OCI-LY7 (cell line): Measurements from ENCODE around the gene C11orf58. TPM values are rescaled to one million over a fixed set of nuclear protein-coding genes. Genes with fewer than 3 reads are reported as not detected.

Experiments used
- BruUV-seq: library from RNA; stranded (reverse); fragments of 400-500 nt; replicated peaks from 2 replicates; lab custom pipeline; 2021; lab: Mats Ljungman, UMichigan
- CTCF ChIA-PET: fragments of 300-600 bp; sonication (Branson Sonifier 250); formaldehyde crosslinking; loops from one replicate; lab custom pipeline; 2022; ENCODE audit warnings: antibody characterized with exemption; ENCODE audit not compliant: unreplicated experiment; lab: Charles Lee
- POLR2A ChIA-PET: fragments of 300-600 bp; sonication (Branson Sonifier 250); formaldehyde crosslinking; loops from one replicate; lab custom pipeline; 2022; ENCODE audit warnings: antibody characterized with exemption; lab: Charles Lee
- DNase-seq: peaks from one replicate; pipeline ENCODE4 v3.0.0-alpha.2; 2015; ENCODE audit warnings: low spot score
- H2AFZ ChIP-seq: fragments of 200-600 bp; sonication (generic), shearing (Covaris generic); 2 replicates; pipeline ENCODE4 v1.6.1; 2014; ENCODE audit warnings: mild to moderate bottlenecking, antibody characterized with exemption, low read length, moderate library complexity
- H3K27ac ChIP-seq: fragments of 200-600 bp; sonication (generic); 2 replicates; pipeline ENCODE4 v1.5.1; 2014; ENCODE audit warnings: mixed run types, low read depth, mild to moderate bottlenecking, moderate library complexity, low read length, inconsistent platforms; ENCODE audit not compliant: poor library complexity, severe bottlenecking
- H3K36me3 ChIP-seq: fragments of 200-600 bp; sonication (generic); 2 replicates; pipeline ENCODE4 v1.6.1; 2014; ENCODE audit warnings: mild to moderate bottlenecking, antibody characterized with exemption, low read length, moderate library complexity, mixed read lengths; ENCODE audit not compliant: insufficient read depth
- H3K4me1 ChIP-seq: fragments of 200-600 bp; sonication (generic); 2 replicates; pipeline ENCODE4 v1.5.1; 2014; ENCODE audit warnings: mild to moderate bottlenecking, low read length; ENCODE audit not compliant: insufficient read depth, poor library complexity, severe bottlenecking
- H3K4me2 ChIP-seq: fragments of 200-600 bp; sonication (generic); 2 replicates; pipeline ENCODE4 v1.6.1; 2014; ENCODE audit warnings: mild to moderate bottlenecking, low read length
- H3K4me3 ChIP-seq: fragments of 200-600 bp; sonication (generic); 2 replicates; pipeline ENCODE4 v1.5.1; 2014; ENCODE audit warnings: mild to moderate bottlenecking, low read depth, low read length; ENCODE audit not compliant: poor library complexity, severe bottlenecking
- H3K79me2 ChIP-seq: fragments of 200-600 bp; sonication (generic); 2 replicates; pipeline ENCODE4 v1.6.1; 2016; ENCODE audit warnings: low read depth, mild to moderate bottlenecking, low read length, moderate library complexity, mixed read lengths; ENCODE audit not compliant: insufficient read depth
- H3K9me2 ChIP-seq: fragments of 200-600 bp; sonication (generic); 2 replicates; pipeline ENCODE4 v1.6.1; 2016; ENCODE audit warnings: mild to moderate bottlenecking, low read length, mixed read lengths; ENCODE audit not compliant: insufficient read depth
- H3K9me3 ChIP-seq: fragments of 200-600 bp; sonication (generic); 2 replicates; pipeline ENCODE4 v1.6.1; 2014; ENCODE audit warnings: mild to moderate bottlenecking, mixed run types, low read length, mixed read lengths
- H4K20me1 ChIP-seq: fragments of 200-600 bp; sonication (generic); 2 replicates; pipeline ENCODE4 v1.6.1; 2014; ENCODE audit warnings: mild to moderate bottlenecking, antibody characterized with exemption, low read length, moderate library complexity, mixed read lengths; ENCODE audit not compliant: insufficient read depth
- EZH2phosphoT487 ChIP-seq: fragments of 200-600 bp; sonication (generic); IDR thresholded peaks from 2 replicates; pipeline ENCODE4 v1.6.1; 2018; ENCODE audit warnings: low read depth, borderline replicate concordance, mild to moderate bottlenecking, mixed run types, antibody characterized with exemption, low read length, moderate library complexity, mixed read lengths
- intact Hi-C: fragments of 100-400 bp; cut with micrococcal nuclease; formaldehyde crosslinking; loops from one replicate; pipeline ENCODE4 v1.10.0; 2022; ENCODE audit not compliant: unreplicated experiment
- total RNA-seq, 2 experiments: library from RNA; depleted of rRNA in 1 of 2; stranded (reverse); fragments of >200 nt in 1 of 2; shearing (Covaris generic) in 1 of 2; gene quantifications; 2 replicates each; pipeline ENCODE4 v1.2.3, GENCODE V29; 2014 to 2022
- TF ChIP-seq, protein P1 (sequence below): fragments of 200-600 bp; sonication (generic); conservative IDR thresholded peaks from 2 replicates; pipeline ENCODE4 v1.5.1; 2014; ENCODE audit warnings: mild to moderate bottlenecking, antibody characterized with exemption, low read length, moderate library complexity, mixed read lengths

Gene C11orf58
- total RNA-seq, 2 experiments from 2014 or later = 118 to 146 TPM

GRCh38 chr11:16741473-16741872 is 3.0 kb downstream of the C11orf58 start:
- DNase-seq = peak; percentile 8
- H3K4me1 ChIP-seq = peaks cover 36% of the 10 kb centered on the region
- no peak overlapping the region for H2AFZ ChIP-seq
- no peaks in the 10 kb centered on the region for H3K9me3 ChIP-seq
- POLR2A ChIA-PET = no interaction called here
- H3K27ac ChIP-seq = peak overlapping the region; percentile 21
- H3K79me2 ChIP-seq = peaks cover 79% of the 10 kb centered on the region
- peak overlapping the region; percentile 54 for H3K4me2 ChIP-seq
- H4K20me1 ChIP-seq = peaks cover 27% of the 10 kb centered on the region; the same call in 1 of the 2 replicates
- peak overlapping the region; percentile 44 for H3K4me3 ChIP-seq
- no peak for TF ChIP-seq EZH2phosphoT487
- H3K9me2 ChIP-seq = no peaks in the 10 kb centered on the region
- CTCF ChIA-PET = no interaction called here
- H3K36me3 ChIP-seq = peaks cover 66% of the 10 kb centered on the region
- BruUV-seq = no TSS peak
- intact Hi-C loops = no loop called here

DNA sequence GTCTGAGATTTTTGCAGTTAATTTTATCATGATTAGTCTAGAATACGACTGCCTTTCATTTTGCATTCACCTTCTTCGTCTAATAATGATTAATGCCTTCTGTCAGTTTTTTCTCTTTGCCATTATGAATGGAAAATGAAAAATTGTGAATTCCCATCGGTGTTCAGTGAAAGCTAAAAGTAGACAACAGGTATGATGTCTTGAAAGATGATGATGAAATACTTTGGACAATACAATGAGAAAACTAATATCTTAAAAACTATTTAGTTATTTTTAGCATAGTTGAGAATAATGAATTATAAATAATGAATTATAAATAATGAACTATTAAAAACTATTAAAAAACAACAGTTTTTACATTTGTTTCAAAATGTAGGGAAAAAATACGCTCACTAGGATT is 5.0 kb downstream of the C11orf58 start:
- intact Hi-C loops = no loop called here
- no TSS peak for BruUV-seq
- ChIA-PET POLR2A (no interaction called here), CTCF (no interaction called here)
- Histone ChIP-seq H3K4me3 (no peak overlapping the region), H2AFZ (no peak overlapping the region), H3K79me2 (peaks cover 93% of the 10 kb centered on the region), H3K4me2 (peak overlapping the region; percentile 13; the same call in 1 of the 2 replicates), H3K36me3 (peaks cover 86% of the 10 kb centered on the region), H3K4me1 (peaks cover 36% of the 10 kb centered on the region), H4K20me1 (peaks cover 27% of the 10 kb centered on the region; the same call in 1 of the 2 replicates), H3K9me2 (no peaks in the 10 kb centered on the region), H3K9me3 (peaks cover 3% of the 10 kb centered on the region; the same call in 1 of the 2 replicates), H3K27ac (no peak overlapping the region)
- DNase-seq = no peak
- no peak for TF ChIP-seq EZH2phosphoT487
- TF ChIP-seq, protein P1, sequence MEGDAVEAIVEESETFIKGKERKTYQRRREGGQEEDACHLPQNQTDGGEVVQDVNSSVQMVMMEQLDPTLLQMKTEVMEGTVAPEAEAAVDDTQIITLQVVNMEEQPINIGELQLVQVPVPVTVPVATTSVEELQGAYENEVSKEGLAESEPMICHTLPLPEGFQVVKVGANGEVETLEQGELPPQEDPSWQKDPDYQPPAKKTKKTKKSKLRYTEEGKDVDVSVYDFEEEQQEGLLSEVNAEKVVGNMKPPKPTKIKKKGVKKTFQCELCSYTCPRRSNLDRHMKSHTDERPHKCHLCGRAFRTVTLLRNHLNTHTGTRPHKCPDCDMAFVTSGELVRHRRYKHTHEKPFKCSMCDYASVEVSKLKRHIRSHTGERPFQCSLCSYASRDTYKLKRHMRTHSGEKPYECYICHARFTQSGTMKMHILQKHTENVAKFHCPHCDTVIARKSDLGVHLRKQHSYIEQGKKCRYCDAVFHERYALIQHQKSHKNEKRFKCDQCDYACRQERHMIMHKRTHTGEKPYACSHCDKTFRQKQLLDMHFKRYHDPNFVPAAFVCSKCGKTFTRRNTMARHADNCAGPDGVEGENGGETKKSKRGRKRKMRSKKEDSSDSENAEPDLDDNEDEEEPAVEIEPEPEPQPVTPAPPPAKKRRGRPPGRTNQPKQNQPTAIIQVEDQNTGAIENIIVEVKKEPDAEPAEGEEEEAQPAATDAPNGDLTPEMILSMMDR = no peak

- peaks cover 93% of the 10 kb centered on the region for H3K79me2 ChIP-seq
- no TSS peak for BruUV-seq
- H3K4me2 ChIP-seq = no peak overlapping the region
- intact Hi-C loops = no loop called here
- H2AFZ ChIP-seq = no peak overlapping the region
- TF ChIP-seq, protein P1 = no peak
- TF ChIP-seq EZH2phosphoT487 = no peak
- peaks cover 93% of the 10 kb centered on the region for H3K36me3 ChIP-seq
- H3K4me3 ChIP-seq = no peak overlapping the region
- no peak for DNase-seq
- POLR2A ChIA-PET = interaction anchor here (1.0 kb wide), 1 partner anchor 18 kb away, joined by 4 read pairs; no protein-coding TSS in a partner anchor
- no peak overlapping the region for H3K27ac ChIP-seq
- H3K4me1 ChIP-seq = peaks cover 36% of the 10 kb centered on the region
- CTCF ChIA-PET = no interaction called here
- no peaks in the 10 kb centered on the region for H3K9me2 ChIP-seq
- peaks cover 3% of the 10 kb centered on the region; the same call in 1 of the 2 replicates for H3K9me3 ChIP-seq
- H4K20me1 ChIP-seq = peaks cover 27% of the 10 kb centered on the region; the same call in 1 of the 2 replicates
These were observed 5.8 kb downstream of the C11orf58 start for GRCh38 chr11:16744128-16744725.
